Cardiac fibroblast (primary cell): ENCODE results near the gene UPK3A.
A peak's percentile ranks its signal among the peaks of the same experiment; 100 is the strongest.
"Not testable (repeated sequence)": the region's sequence is repeated elsewhere in the genome, so short reads cannot be mapped to it uniquely, and the experiment has no call there.

Experiments
- DNase-seq, 2 donors: peaks; one replicate each; pipeline versions ENCODE4 v3.0.0 to v3.0.0-alpha.2; 2010; ENCODE audit warnings: low read depth in 2 of 2
- H3K4me3 ChIP-seq, 2 donors: replicated peaks in 1 of 2; 1 replicate in 1 of 2; 2 replicates in 1 of 2; pipeline ENCODE4 v1.5.1; 2011; ENCODE audit warnings: low read depth in 2 of 2, low read length in 2 of 2, mild to moderate bottlenecking in 2 of 2, moderate library complexity in 1 of 2
- CTCF ChIP-seq: IDR thresholded peaks from one replicate; pipeline ENCODE4 v1.5.1; 2011; ENCODE audit warnings: low read depth, mild to moderate bottlenecking, low read length, inconsistent platforms

UPK3A gene

GRCh38 chr22:45246060-45246985 is 38.4 kb upstream of the UPK3A start:
- H3K4me3 ChIP-seq: no peak overlapping the region
- DNase-seq: peak; percentile 90 to 91
- TF ChIP-seq CTCF: no peak

- no peak for DNase-seq
Observed at GRCh38 chr22:45248832-45249561, 35.8 kb upstream of the UPK3A start.

GRCh38 chr22:45251825-45252224 is 32.9 kb upstream of the UPK3A start:
- DNase-seq: no peak
- TF ChIP-seq CTCF: no peak
- no peak overlapping the region for H3K4me3 ChIP-seq

More at GRCh38 chr22:45248832-45249561, 35.8 kb upstream of the UPK3A start:
- no peak for TF ChIP-seq CTCF
- no peak overlapping the region for H3K4me3 ChIP-seq

GRCh38 chr22:45253039-45253641 is 31.6 kb upstream of the UPK3A start:
- no peak for DNase-seq
- no peak overlapping the region for H3K4me3 ChIP-seq
- no peak for TF ChIP-seq CTCF

- no peak overlapping the region for H3K4me3 ChIP-seq
- TF ChIP-seq CTCF: no peak
- DNase-seq: no peak
Observed at GRCh38 chr22:45254388-45254787, 30.4 kb upstream of the UPK3A start.

- DNase-seq: no peak
- H3K4me3 ChIP-seq: no peak overlapping the region
- TF ChIP-seq CTCF: no peak
Observed at GRCh38 chr22:45254789-45255278, 29.9 kb upstream of the UPK3A start.

- H3K4me3 ChIP-seq, DNase-seq: not testable (repeated sequence)
Observed at GRCh38 chr22:45257941-45258340, 26.8 kb upstream of the UPK3A start.
